GM18867 (cell line): ENCODE data around the gene PITPNB.

ENCODE experiments used
- ATAC-seq: cut with Tn5 transposase; IDR thresholded peaks from one replicate; pipeline ENCODE4 v1.9.1; 2021; ENCODE audit warnings: mild to moderate bottlenecking, moderate library complexity; ENCODE audit not compliant: unreplicated experiment

The PITPNB gene

GRCh38 chr22:27919942-27920755 is 1.1 kb upstream of the PITPNB start:
- ATAC-seq: peak; percentile 33

- peak; percentile 22 for ATAC-seq
Measured at GRCh38 chr22:27918341-27919221, 475 bp downstream of the PITPNB start.

- no peak for ATAC-seq
Measured at GRCh38 chr22:27915986-27916385, 3.1 kb downstream of the PITPNB start.

GRCh38 chr22:27913162-27913741 is 5.8 kb downstream of the PITPNB start:
- no peak for ATAC-seq

GRCh38 chr22:27912101-27912500 is 7.0 kb downstream of the PITPNB start:
- no peak for ATAC-seq

- ATAC-seq: no peak
Measured at GRCh38 chr22:27911330-27911729, 7.7 kb downstream of the PITPNB start.

- no peak for ATAC-seq
Measured at GRCh38 chr22:27906241-27906640, 12.8 kb downstream of the PITPNB start.

- no peak for ATAC-seq
Measured at GRCh38 chr22:27905653-27906052, 13.4 kb downstream of the PITPNB start.

GRCh38 chr22:27903805-27904473 is 15.1 kb downstream of the PITPNB start:
- ATAC-seq: no peak

- no peak for ATAC-seq
Measured at GRCh38 chr22:27900153-27900552, 18.9 kb downstream of the PITPNB start.

GRCh38 chr22:27896245-27896644 is 22.8 kb downstream of the PITPNB start:
- ATAC-seq: peak; percentile 54

GRCh38 chr22:27895600-27895999 is 23.5 kb downstream of the PITPNB start:
- ATAC-seq: peak; percentile 90

GRCh38 chr22:27892811-27893210 is 26.2 kb downstream of the PITPNB start:
- ATAC-seq: no peak

GRCh38 chr22:27892064-27892463 is 27.0 kb downstream of the PITPNB start:
- no peak for ATAC-seq

GRCh38 chr22:27888310-27888709 is 30.7 kb downstream of the PITPNB start:
- ATAC-seq: no peak

- no peak for ATAC-seq
Measured at GRCh38 chr22:27886843-27887151, 32.3 kb downstream of the PITPNB start.

- no peak for ATAC-seq
Measured at GRCh38 chr22:27885977-27886842, 32.8 kb downstream of the PITPNB start.

GRCh38 chr22:27883656-27884350 is 35.3 kb downstream of the PITPNB start:
- ATAC-seq: no peak

- ATAC-seq: no peak
Measured at GRCh38 chr22:27882507-27883290, 36.4 kb downstream of the PITPNB start.
